NCI-H69 (cell line): ENCODE data around the gene COL9A3.

Source experiments
- DNase-seq: peaks from one replicate; lab custom pipeline; 2025; lab: John Stamatoyannopoulos, UW

Gene COL9A3

GRCh38 chr20:62880147-62880934, 63.5 kb downstream of the COL9A3 start:
- DNase-seq = no peak

GRCh38 chr20:62880935-62881661, 64.2 kb downstream of the COL9A3 start:
- no peak for DNase-seq

DNA sequence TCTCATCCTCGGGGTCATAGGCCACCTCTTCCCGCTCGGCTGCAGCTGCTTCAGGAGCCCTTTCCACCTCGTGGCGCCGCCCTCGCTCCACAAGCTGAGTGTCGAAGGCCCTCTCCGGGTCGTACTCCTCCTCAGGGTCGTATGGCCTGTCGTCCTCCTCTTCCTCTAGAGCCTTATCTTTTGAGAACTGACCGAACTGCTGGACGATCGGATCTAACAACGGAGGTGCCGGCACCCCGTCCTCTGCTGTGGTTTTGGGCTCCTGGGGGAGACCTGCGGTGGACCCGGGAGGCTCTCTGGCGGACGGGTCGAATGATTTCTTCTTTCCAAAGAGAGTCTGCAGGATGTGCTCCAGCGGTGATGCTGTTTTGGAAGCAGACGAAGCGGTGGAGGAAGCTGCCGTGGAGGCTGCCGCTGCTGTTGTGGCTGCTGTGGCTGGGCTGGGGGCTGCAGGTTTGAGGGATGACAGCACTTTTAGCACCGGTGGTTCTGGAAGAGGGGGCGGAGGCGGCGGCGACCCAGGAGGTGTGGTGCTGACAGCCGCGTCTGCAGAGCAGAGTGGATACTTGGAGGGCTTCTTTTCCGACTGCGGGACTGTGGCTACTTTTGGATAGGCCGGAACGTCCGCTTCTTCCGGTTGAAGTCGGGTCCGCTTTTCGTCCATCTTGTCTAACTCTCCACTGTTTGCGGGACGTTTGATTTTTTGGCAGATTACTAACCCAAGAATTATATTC, 65.0 kb downstream of the COL9A3 start:
- DNase-seq = no peak

- no peak for DNase-seq
Measured at GRCh38 chr20:62882426-62882825, 65.6 kb downstream of the COL9A3 start.

- DNase-seq = no peak
Measured at GRCh38 chr20:62884556-62884955, 67.7 kb downstream of the COL9A3 start.

- no peak for DNase-seq
Measured at GRCh38 chr20:62885046-62885895, 68.4 kb downstream of the COL9A3 start.

DNA sequence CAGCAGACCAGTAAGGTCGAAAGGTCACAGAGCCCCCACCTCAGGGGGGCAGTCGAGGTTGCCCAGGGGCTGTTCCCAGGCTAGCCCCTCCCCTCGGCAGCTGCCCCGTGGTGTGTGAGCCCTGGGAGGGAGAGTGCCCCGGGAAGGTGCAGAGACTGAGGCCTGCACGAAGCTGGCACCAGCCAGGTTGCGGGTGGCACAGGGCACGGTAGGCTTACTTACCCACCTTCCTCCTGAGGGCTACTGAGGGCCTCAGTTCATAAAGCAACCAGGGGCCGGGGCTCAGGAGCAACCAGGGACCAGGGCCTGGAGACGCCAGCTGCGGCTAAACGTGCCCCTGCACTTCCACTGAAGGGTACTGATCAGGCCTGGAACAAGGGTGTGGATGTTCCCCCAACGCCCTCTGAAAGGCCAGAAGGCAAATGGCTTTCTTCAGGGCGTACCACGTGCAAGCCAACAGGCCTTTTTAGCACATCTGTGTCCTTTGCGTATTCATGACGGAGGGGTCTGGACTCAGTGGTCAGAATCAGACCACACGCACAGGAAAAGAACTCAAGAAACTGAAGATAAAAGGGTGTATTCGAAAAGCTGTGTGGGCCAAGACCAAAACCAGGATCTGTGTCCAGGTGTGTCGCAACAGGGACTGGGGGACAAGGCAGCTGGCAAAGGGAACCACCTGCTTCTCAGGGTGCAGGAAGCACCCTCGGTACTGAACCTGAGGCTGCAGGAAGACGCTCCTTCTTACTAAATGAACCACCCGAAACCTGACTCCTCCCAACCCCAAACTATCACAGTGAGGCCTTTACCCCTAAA, 69.3 kb downstream of the COL9A3 start:
- DNase-seq = no peak

- peak; percentile 4 for DNase-seq
Measured at GRCh38 chr20:62886709-62887058, 69.8 kb downstream of the COL9A3 start.

- peak; percentile 47 for DNase-seq
Measured at GRCh38 chr20:62887152-62887859, 70.5 kb downstream of the COL9A3 start.

GRCh38 chr20:62887860-62888239, 71.0 kb downstream of the COL9A3 start:
- no peak for DNase-seq

- DNase-seq = no peak
Measured at GRCh38 chr20:62888406-62888805, 71.6 kb downstream of the COL9A3 start.

- no peak for DNase-seq
Measured at GRCh38 chr20:62888910-62889309, 72.1 kb downstream of the COL9A3 start.

GRCh38 chr20:62889411-62889810, 72.6 kb downstream of the COL9A3 start:
- no peak for DNase-seq

DNA sequence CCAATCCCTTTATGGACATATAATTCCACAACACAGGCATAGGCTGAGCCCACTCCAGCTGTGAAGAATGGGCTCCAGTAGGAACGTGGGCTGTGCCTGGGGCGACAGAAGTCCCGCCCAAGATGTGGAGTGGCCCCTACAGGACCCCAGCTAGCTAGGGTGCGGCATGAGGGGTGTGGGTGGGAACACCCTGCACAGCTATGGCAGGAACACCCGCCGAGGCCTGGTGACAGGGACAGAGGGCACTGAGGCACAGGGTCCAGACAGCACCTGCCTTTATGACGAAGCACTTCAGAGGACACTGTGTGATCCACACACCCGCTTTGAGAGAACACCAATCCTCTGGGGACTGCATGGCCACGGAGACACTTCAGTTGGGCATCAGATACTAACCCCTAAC, 73.0 kb downstream of the COL9A3 start:
- DNase-seq = no peak

- no peak for DNase-seq
Measured at GRCh38 chr20:62890444-62890843, 73.6 kb downstream of the COL9A3 start.
